Testis (tissue), 3 donors: Measurements from ENCODE around the gene SHANK1. TPM values are rescaled to one million over a fixed set of nuclear protein-coding genes. Genes with fewer than 3 reads are reported as not detected.
"Not testable (repeated sequence)": the region's sequence is repeated elsewhere in the genome, so short reads cannot be mapped to it uniquely, and the experiment has no call there.

ENCODE experiments used
- DNase-seq: peaks from one replicate; pipeline ENCODE4 v3.0.0-alpha.2; 2019
- H3K27ac ChIP-seq, 2 donors: fragments of 200-600 bp; sonication (generic); one replicate each; pipeline ENCODE4 v1.5.1; 2019
- H3K27me3 ChIP-seq: fragments of 200-600 bp; sonication (generic); one replicate; pipeline ENCODE4 v1.5.1; 2019
- H3K36me3 ChIP-seq: fragments of 200-600 bp; sonication (generic); one replicate; pipeline ENCODE4 v1.5.1; 2017; ENCODE audit warnings: low read depth; ENCODE audit errors: missing control alignments
- H3K4me1 ChIP-seq: fragments of 200-600 bp; sonication (generic); one replicate; pipeline ENCODE4 v1.5.1; 2019
- H3K4me3 ChIP-seq, 2 donors: fragments of 200-600 bp; sonication (generic); one replicate each; pipeline ENCODE4 v1.5.1; 2017 to 2019
- H3K9me3 ChIP-seq: fragments of 200-600 bp; sonication (generic); one replicate; pipeline ENCODE4 v1.5.1; 2017
- WGBS, 2 donors: methylation state at CpG; one replicate each; pipeline ENCODE4 v1.1.5; 2018; 5-methylcytosine and 5-hydroxymethylcytosine counted together
- intact Hi-C: fragments of 100-400 bp; cut with DNase I; formaldehyde crosslinking; loops from one replicate; pipeline ENCODE4 v1.15.1; 2023; ENCODE audit warnings: low total_unique reads
- polyA plus RNA-seq: library from polyadenylated mRNA; stranded (reverse); fragments of 350-450 nt; fragmentation: Illumina TruSeq; extraction: RNeasy Lipid Tissue Mini Kit (QIAGEN cat#74804); gene quantifications from one replicate; pipeline ENCODE4 v1.2.3, GENCODE V29; 2014; ENCODE audit warnings: low read depth, low replicate concordance; ENCODE audit not compliant: insufficient read depth
- total RNA-seq, 2 donors: library from RNA; depleted of rRNA; stranded (reverse); fragments of >200 nt; gene quantifications; one replicate each; pipeline ENCODE4 v1.2.3, GENCODE V29; 2016

SHANK1 gene
- total and polyA plus RNA-seq, 3 donors from 2014 or later: 4.1 to 5.4 (median 4.5) TPM

DNA sequence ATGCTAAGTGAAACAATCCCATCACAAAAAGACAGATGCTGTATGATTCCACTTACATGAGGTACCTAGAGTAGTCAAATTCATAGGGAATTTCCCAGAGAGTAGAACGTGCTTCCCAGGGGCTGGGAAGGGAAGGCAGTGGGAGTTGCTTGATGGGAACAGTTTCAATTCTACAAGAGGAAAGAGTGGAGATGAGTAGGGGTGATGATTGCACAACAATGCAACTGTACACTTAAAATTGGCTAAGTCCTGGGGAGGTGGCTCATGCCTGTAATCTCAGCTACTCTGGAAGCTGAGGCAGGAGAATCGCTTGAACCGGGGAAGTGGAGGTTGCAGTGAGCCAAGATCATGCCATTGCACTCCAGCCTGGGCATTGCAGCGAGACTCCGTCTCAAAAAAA lies 101.2 kb downstream of the SHANK1 start:
- DNase-seq, H3K4me1 ChIP-seq, H3K27me3 ChIP-seq, H3K4me3 ChIP-seq, intact Hi-C loops, H3K36me3 ChIP-seq, H3K27ac ChIP-seq, H3K9me3 ChIP-seq: not testable (repeated sequence)
- 82 to 94% methylated on average over 4 of the region's 5 CpGs for whole genome bisulfite sequencing, 2 donors

DNA sequence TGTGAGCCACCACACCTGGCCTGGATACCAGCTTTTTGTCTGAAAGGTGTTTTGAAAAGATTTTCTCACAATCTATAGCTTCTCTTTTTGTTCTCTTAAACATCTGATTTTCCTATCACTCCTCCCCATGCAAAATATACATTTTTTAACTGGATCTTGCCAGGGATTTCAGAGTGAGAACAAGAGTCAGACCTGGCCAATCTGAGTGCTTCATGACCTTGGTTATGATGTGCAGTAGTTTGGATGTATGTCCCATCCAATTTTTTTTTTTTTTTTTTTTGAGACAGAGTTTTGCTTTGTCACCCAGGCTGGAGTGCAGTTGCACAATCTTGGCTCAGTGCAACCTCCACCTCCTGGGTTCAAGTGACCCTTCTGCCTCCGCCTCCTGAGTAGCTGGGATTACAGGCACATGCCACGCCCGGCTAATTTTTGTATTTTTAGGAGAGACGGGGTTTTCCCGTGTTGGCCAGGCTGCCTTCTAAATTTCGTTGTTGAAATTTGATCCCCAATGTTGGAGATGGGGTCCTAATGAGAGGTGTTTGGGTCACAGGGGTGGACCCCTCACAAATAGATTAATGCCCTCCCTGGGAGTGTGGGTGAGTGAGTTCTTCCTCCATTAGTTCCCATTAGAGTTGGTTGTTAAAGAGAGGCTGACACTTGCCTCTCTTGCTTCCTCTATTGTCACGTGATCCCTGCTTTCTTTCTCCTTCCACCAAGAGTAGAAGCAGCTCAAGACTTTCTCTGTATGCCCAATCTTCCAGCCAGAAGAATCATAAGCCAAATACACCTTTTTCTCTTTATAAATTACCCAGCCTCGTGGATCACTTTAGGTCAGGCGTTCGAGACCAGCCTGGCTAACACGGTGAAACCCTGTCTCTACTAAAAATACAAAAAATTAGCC lies 106.8 kb downstream of the SHANK1 start:
- H3K9me3 ChIP-seq, H3K27me3 ChIP-seq, intact Hi-C loops, H3K4me1 ChIP-seq, H3K36me3 ChIP-seq, H3K27ac ChIP-seq, H3K4me3 ChIP-seq, DNase-seq: not testable (repeated sequence)
- WGBS, 2 donors: 87 to 90% methylated on average over 2 to 11 of the region's 11 CpGs

Other genes starting within 250 kb of the SHANK1 start
- gene EMC10, start 243.3 kb downstream of the SHANK1 start, total RNA-seq: 100 to 1,000 TPM; 203 to 311 TPM
- gene EMC10, start 243.3 kb downstream of the SHANK1 start, polyA plus RNA-seq: 162 TPM
- 100 to 1,000 TPM in 1 of 2 donors, 10 to 100 TPM in 1; 60.0 to 120 TPM for gene GARIN5A, start 243.0 kb downstream of the SHANK1 start, total RNA-seq
- 126 TPM for gene GARIN5A, start 243.0 kb downstream of the SHANK1 start, polyA plus RNA-seq
- 10 to 100 TPM; 26.1 to 37.7 TPM for gene JOSD2, start 208.6 kb downstream of the SHANK1 start, total RNA-seq
- gene JOSD2, start 208.6 kb downstream of the SHANK1 start, polyA plus RNA-seq: 21.6 TPM
- gene ASPDH, start 205.9 kb downstream of the SHANK1 start, total RNA-seq: not detected
- 0.90 TPM for gene ASPDH, start 205.9 kb downstream of the SHANK1 start, polyA plus RNA-seq
- 10 to 100 TPM in 1 of 2 donors, 1 to 10 TPM in 1; 5.7 to 10.1 TPM for gene LRRC4B, start 151.4 kb downstream of the SHANK1 start, total RNA-seq
- gene LRRC4B, start 151.4 kb downstream of the SHANK1 start, polyA plus RNA-seq: 2.8 TPM
- 1 to 10 TPM; 2.5 to 5.5 TPM for gene SYT3, start 79.9 kb downstream of the SHANK1 start, total RNA-seq
- 3.3 TPM for gene SYT3, start 79.9 kb downstream of the SHANK1 start, polyA plus RNA-seq
- 10 to 100 TPM in 1 of 2 donors, 1 to 10 TPM in 1; 5.4 to 10.2 TPM for gene C19orf81, start 70.4 kb downstream of the SHANK1 start, total RNA-seq
- 11.7 TPM for gene C19orf81, start 70.4 kb downstream of the SHANK1 start, polyA plus RNA-seq
- gene CLEC11A, start 3.6 kb upstream of the SHANK1 start, total RNA-seq: 10 to 100 TPM; 14.3 to 20.6 TPM
- 16.9 TPM for gene CLEC11A, start 3.6 kb upstream of the SHANK1 start, polyA plus RNA-seq
- gene GPR32, start 50.7 kb upstream of the SHANK1 start, total RNA-seq: not detected
- gene GPR32, start 50.7 kb upstream of the SHANK1 start, polyA plus RNA-seq: not detected
- 1 to 10 TPM in 1 of 2 donors, under 1 TPM in 1; 0.43 to 1.9 TPM for gene ACP4, start 70.6 kb upstream of the SHANK1 start, total RNA-seq
- gene ACP4, start 70.6 kb upstream of the SHANK1 start, polyA plus RNA-seq: 4.0 TPM
- 1 to 10 TPM in 1 of 2 donors, under 1 TPM in 1; 0.43 to 1.2 TPM for gene KLK1, start 104.0 kb upstream of the SHANK1 start, total RNA-seq
- 2.7 TPM for gene KLK1, start 104.0 kb upstream of the SHANK1 start, polyA plus RNA-seq
- gene KLK15, start 113.8 kb upstream of the SHANK1 start, total RNA-seq: 1 to 10 TPM; 5.5 to 9.0 TPM
- gene KLK15, start 113.8 kb upstream of the SHANK1 start, polyA plus RNA-seq: 7.4 TPM
- gene KLK3, start 135.1 kb upstream of the SHANK1 start, total RNA-seq: under 1 TPM; 0.63 to 0.81 TPM
- 1.3 TPM for gene KLK3, start 135.1 kb upstream of the SHANK1 start, polyA plus RNA-seq
- gene KLK2, start 153.6 kb upstream of the SHANK1 start, total RNA-seq: 10 to 100 TPM; 19.3 to 38.3 TPM
- gene KLK2, start 153.6 kb upstream of the SHANK1 start, polyA plus RNA-seq: 30.7 TPM
- gene KLK4, start 191.6 kb upstream of the SHANK1 start, total RNA-seq: under 1 TPM; 0.31 to 0.55 TPM
- gene KLK4, start 191.6 kb upstream of the SHANK1 start, polyA plus RNA-seq: 2.9 TPM
- 10 to 100 TPM in 1 of 2 donors, 1 to 10 TPM in 1; 5.6 to 13.9 TPM for gene KLK5, start 233.2 kb upstream of the SHANK1 start, total RNA-seq
- 25.4 TPM for gene KLK5, start 233.2 kb upstream of the SHANK1 start, polyA plus RNA-seq
- under 1 TPM; 0.37 to 0.71 TPM for gene KLK6, start 249.8 kb upstream of the SHANK1 start, total RNA-seq
- 0.63 TPM for gene KLK6, start 249.8 kb upstream of the SHANK1 start, polyA plus RNA-seq